ENCODE measurements around the gene VCPKMT.

VCPKMT gene

DNA sequence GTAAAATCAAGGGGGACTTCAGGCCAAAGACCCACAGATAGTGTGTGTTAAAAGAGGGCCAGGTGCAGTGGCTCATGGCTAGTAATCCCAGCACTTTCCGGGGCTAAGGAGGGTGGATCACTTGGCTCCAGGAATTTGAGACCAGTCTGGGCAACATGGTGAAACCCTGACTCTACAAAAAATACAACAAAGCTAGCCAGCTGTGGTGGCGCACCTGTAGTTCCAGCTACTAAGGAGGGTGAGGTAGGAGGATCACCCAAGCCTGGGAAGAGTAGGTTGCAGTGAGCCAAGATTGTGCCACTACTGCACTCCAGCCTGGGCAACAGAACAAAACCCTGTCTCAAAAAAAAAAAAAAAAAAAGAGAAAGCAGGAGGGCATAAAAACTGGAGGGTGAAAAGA is 8.5 kb downstream of the VCPKMT start:
- H3K4me3 ChIP-seq (replicated peaks in 1 of 2; ENCODE audit: low read depth in 2 of 2, low read length in 2 of 2): no peak overlapping the region
- DNase-seq (ENCODE audit: low read depth in 2 of 2): no peak
- TF ChIP-seq, protein P1, sequence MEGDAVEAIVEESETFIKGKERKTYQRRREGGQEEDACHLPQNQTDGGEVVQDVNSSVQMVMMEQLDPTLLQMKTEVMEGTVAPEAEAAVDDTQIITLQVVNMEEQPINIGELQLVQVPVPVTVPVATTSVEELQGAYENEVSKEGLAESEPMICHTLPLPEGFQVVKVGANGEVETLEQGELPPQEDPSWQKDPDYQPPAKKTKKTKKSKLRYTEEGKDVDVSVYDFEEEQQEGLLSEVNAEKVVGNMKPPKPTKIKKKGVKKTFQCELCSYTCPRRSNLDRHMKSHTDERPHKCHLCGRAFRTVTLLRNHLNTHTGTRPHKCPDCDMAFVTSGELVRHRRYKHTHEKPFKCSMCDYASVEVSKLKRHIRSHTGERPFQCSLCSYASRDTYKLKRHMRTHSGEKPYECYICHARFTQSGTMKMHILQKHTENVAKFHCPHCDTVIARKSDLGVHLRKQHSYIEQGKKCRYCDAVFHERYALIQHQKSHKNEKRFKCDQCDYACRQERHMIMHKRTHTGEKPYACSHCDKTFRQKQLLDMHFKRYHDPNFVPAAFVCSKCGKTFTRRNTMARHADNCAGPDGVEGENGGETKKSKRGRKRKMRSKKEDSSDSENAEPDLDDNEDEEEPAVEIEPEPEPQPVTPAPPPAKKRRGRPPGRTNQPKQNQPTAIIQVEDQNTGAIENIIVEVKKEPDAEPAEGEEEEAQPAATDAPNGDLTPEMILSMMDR (IDR thresholded peaks at IDR 0.05; ENCODE audit: low read depth, low read length): no peak

GRCh38 chr14:50106178-50106577 is 10.2 kb downstream of the VCPKMT start:
- no peak overlapping the region for H3K4me3 ChIP-seq (replicated peaks in 1 of 2; ENCODE audit: low read depth in 2 of 2, low read length in 2 of 2)
- DNase-seq (ENCODE audit: low read depth in 2 of 2): peak in 1 of 2 donors; percentile 9
- TF ChIP-seq, protein P1 (IDR thresholded peaks at IDR 0.05; ENCODE audit: low read depth, low read length): no peak

DNA sequence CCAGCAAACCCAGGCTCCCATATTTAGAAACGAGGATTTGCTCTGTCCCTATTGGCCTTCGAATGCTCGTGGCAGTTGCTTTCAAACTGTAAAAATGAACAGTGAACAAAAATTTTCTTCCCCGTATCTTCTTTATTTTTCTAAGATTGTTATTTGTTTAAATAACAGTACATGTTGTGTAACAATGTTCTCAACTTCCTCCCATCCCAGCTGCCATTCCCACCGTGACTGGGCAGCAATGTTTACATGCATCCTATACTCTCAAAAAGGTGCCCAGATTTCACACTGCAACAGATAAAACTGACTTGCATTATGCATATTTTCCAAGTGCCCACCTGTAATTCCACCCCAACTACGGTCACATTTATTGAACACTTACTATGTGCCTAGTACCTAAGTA is 12.8 kb downstream of the VCPKMT start:
- TF ChIP-seq, protein P1 (IDR thresholded peaks at IDR 0.05; ENCODE audit: low read depth, low read length): no peak
- peak in 1 of 2 donors; percentile 58 for DNase-seq (ENCODE audit: low read depth in 2 of 2)
- H3K4me3 ChIP-seq (replicated peaks in 1 of 2; ENCODE audit: low read depth in 2 of 2, low read length in 2 of 2): no peak overlapping the region

GRCh38 chr14:50101417-50101816 is 15.0 kb downstream of the VCPKMT start:
- DNase-seq (ENCODE audit: low read depth in 2 of 2): no peak
- H3K4me3 ChIP-seq (replicated peaks in 1 of 2; ENCODE audit: low read depth in 2 of 2, low read length in 2 of 2): no peak overlapping the region

DNA sequence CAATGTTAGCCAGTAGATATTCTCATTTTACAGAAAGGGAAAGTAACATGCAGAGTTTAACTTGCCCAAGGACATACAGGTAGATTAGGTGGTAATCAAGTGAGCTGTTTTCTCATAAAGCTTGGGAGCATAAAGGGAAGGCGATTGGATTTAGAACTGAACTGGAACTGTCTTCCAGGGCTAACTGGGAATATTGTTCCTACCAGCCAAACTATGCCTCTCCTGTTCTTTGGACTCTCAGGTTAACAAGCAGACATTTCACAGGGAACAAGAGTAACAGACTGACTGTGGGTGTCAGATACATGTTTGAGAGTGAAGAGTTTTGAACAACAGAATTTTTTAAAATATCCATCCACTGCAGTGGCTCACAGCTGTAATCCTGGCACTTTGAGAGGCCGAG is 15.6 kb downstream of the VCPKMT start:
- TF ChIP-seq, protein P1 (IDR thresholded peaks at IDR 0.05; ENCODE audit: low read depth, low read length): no peak
- no peak for DNase-seq (ENCODE audit: low read depth in 2 of 2)
- no peak overlapping the region for H3K4me3 ChIP-seq (replicated peaks in 1 of 2; ENCODE audit: low read depth in 2 of 2, low read length in 2 of 2)

More at GRCh38 chr14:50101417-50101816, 15.0 kb downstream of the VCPKMT start:
- TF ChIP-seq, protein P1 (IDR thresholded peaks at IDR 0.05; ENCODE audit: low read depth, low read length): no peak

DNA sequence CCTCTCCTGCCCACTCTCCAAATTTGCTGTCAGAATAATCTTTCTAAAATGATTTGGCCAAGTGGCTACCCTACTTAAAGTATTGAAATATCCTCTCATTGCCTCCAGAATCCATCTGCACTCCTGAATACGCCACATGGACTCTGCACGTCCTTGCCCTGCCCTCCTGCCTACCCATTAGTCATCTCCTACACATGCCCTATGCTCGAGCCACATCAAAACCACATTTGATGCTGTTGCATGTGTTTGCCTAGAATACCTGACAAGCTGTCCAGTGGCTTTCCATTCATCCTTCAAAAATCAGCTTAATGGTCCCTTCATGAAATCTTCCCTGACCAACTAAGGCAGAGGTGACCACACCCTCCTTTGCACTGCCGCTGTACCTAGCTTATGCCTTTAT is 17.0 kb downstream of the VCPKMT start:
- DNase-seq (ENCODE audit: low read depth in 2 of 2): no peak
- TF ChIP-seq, protein P1 (IDR thresholded peaks at IDR 0.05; ENCODE audit: low read depth, low read length): no peak
- H3K4me3 ChIP-seq (replicated peaks in 1 of 2; ENCODE audit: low read depth in 2 of 2, low read length in 2 of 2): no peak overlapping the region

GRCh38 chr14:50095895-50096294 is 20.5 kb downstream of the VCPKMT start:
- no peak for DNase-seq (ENCODE audit: low read depth in 2 of 2)
- TF ChIP-seq, protein P1 (IDR thresholded peaks at IDR 0.05; ENCODE audit: low read depth, low read length): no peak
- H3K4me3 ChIP-seq (replicated peaks in 1 of 2; ENCODE audit: low read depth in 2 of 2, low read length in 2 of 2): no peak overlapping the region

Data from cardiac fibroblast (primary cell).